Gastrocnemius medialis (tissue), 4 donors: ENCODE data around the gene PKP1. TPM values are rescaled to one million over a fixed set of nuclear protein-coding genes. Genes with fewer than 3 reads are reported as not detected.

Experiments used
- ATAC-seq, 2 donors: fragments of 150-250 bp; one replicate each; pipeline ENCODE4 v1.9.1; 2016
- DNase-seq, 2 donors: peaks; one replicate each; pipeline ENCODE4 v3.0.0-alpha.2; 2019
- H3K27ac ChIP-seq, 4 donors: fragments of 200-600 bp; sonication (generic); 1 replicate in 1 of 4; 2 replicates in 3 of 4; pipeline ENCODE4 v1.5.1; 2016 to 2018; ENCODE audit warnings: mild to moderate bottlenecking in 2 of 4, moderate library complexity in 1 of 4
- H3K27me3 ChIP-seq, 3 donors: fragments of 200-600 bp; sonication (generic) in 2 of 3; 1 replicate in 1 of 3; 2 replicates in 2 of 3; pipeline versions ENCODE4 v1.5.1 to v1.6.0; 2016 to 2019; ENCODE audit warnings: mild to moderate bottlenecking in 1 of 3, moderate library complexity in 1 of 3
- H3K36me3 ChIP-seq, 2 donors: fragments of 200-600 bp; sonication (generic) in 1 of 2; one replicate each; pipeline ENCODE4 v1.5.1; 2017 to 2018
- H3K4me1 ChIP-seq, 2 donors: fragments of 200-600 bp; sonication (generic) in 1 of 2; one replicate each; pipeline ENCODE4 v1.5.1; 2016 to 2017; ENCODE audit warnings: mild to moderate bottlenecking in 2 of 2
- H3K4me3 ChIP-seq, 4 donors: fragments of 200-600 bp; sonication (generic) in 3 of 4; 1 replicate in 1 of 4; 2 replicates in 3 of 4; pipeline ENCODE4 v1.5.1; 2016 to 2019; ENCODE audit warnings: mild to moderate bottlenecking in 2 of 4
- H3K9me3 ChIP-seq, 3 donors: fragments of 200-600 bp; sonication (generic) in 2 of 3; 1 replicate in 1 of 3; 2 replicates in 2 of 3; pipeline ENCODE4 v1.5.1; 2016 to 2019
- POLR2A ChIP-seq, 2 donors: fragments of 450-650 bp; IDR thresholded peaks; one replicate each; pipeline ENCODE4 v1.6.1; 2017; ENCODE audit warnings: antibody characterized with exemption in 2 of 2, mild to moderate bottlenecking in 2 of 2, moderate library complexity in 2 of 2
- in situ Hi-C, 4 donors: fragments of 200-750 bp; cut with MboI; loops; one replicate each; pipeline versions ENCODE4 v1.15.0 to v1.8.0; 2017; ENCODE audit warnings: low sequenced_read_pairs in 4 of 4
- intact Hi-C: fragments of 100-400 bp; cut with DNase I; formaldehyde crosslinking; loops from one replicate; pipeline ENCODE4 v1.15.1; 2023; ENCODE audit warnings: low total_unique reads
- total RNA-seq, 4 donors: library from RNA; depleted of rRNA; stranded (reverse); fragments of >200 nt; gene quantifications; one replicate each; pipeline versions ENCODE4 v1.1.0 to v1.2.3, GENCODE V29; 2016
- TF ChIP-seq, protein P1 (sequence below), 5 experiments: fragments of 450-650 bp in 3 of 5; fragments of 200-600 bp in 2 of 5; sonication (generic) in 2 of 5; IDR thresholded peaks in 4 of 5; conservative IDR thresholded peaks in 1 of 5; 1 replicate in 4 of 5; 2 replicates in 1 of 5; pipeline ENCODE4 v1.5.1; 2016 to 2019; ENCODE audit warnings: antibody characterized with exemption in 5 of 5, mild to moderate bottlenecking in 3 of 5, moderate library complexity in 3 of 5

PKP1 gene
- total RNA-seq, 4 donors from 2014 or later = 0.71 to 4.5 (median 1.2) TPM

DNA sequence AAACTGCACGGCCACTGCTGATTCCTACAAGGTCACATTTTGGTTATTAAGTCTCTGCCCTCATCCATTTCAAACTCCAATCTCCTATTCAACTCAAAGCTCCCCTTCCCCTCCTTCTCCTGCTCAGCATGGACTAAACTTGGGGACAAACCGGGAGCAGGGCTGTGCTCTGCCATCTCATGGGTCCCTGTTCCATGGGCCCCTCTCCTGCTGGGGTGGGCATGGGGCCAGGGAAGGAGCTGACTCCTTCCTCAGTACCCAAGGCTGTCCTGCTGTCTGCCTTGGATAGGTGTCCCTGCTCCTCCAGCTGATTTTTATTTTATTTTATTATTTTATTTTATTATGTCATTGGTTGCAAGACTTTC, 67.0 kb downstream of the PKP1 start:
- no peaks in the 10 kb centered on the region for H3K27me3 ChIP-seq
- H3K4me1 ChIP-seq = no peaks in the 10 kb centered on the region
- H3K27ac ChIP-seq = no peak overlapping the region
- no peak for DNase-seq
- H3K9me3 ChIP-seq = no peaks in the 10 kb centered on the region
- TF ChIP-seq, protein P1, sequence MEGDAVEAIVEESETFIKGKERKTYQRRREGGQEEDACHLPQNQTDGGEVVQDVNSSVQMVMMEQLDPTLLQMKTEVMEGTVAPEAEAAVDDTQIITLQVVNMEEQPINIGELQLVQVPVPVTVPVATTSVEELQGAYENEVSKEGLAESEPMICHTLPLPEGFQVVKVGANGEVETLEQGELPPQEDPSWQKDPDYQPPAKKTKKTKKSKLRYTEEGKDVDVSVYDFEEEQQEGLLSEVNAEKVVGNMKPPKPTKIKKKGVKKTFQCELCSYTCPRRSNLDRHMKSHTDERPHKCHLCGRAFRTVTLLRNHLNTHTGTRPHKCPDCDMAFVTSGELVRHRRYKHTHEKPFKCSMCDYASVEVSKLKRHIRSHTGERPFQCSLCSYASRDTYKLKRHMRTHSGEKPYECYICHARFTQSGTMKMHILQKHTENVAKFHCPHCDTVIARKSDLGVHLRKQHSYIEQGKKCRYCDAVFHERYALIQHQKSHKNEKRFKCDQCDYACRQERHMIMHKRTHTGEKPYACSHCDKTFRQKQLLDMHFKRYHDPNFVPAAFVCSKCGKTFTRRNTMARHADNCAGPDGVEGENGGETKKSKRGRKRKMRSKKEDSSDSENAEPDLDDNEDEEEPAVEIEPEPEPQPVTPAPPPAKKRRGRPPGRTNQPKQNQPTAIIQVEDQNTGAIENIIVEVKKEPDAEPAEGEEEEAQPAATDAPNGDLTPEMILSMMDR (IDR thresholded peaks at IDR 0.05 in 4 of 5, conservative IDR thresholded peaks at IDR 0.05 in 1 of 5) = no peak
- TF ChIP-seq POLR2A (IDR thresholded peaks at IDR 0.05) = no peak
- in situ Hi-C loops = loop anchor here (10.0 to 25.0 kb wide), 2 partner anchors 86 to 88 kb away; no protein-coding TSS in a partner anchor
- H3K4me3 ChIP-seq = no peak overlapping the region
- no peak for ATAC-seq
- intact Hi-C loops = no loop called here
- no peaks in the 10 kb centered on the region for H3K36me3 ChIP-seq

GRCh38 chr1:201350884-201351283, 67.6 kb downstream of the PKP1 start:
- no peaks in the 10 kb centered on the region for H3K36me3 ChIP-seq
- in situ Hi-C loops = loop anchor here (10.0 to 25.0 kb wide), 2 partner anchors 86 to 89 kb away; no protein-coding TSS in a partner anchor
- H3K4me1 ChIP-seq = no peaks in the 10 kb centered on the region
- DNase-seq (no peak), ATAC-seq (no peak)
- no peaks in the 10 kb centered on the region for H3K9me3 ChIP-seq
- no peak overlapping the region for H3K27ac ChIP-seq
- no peaks in the 10 kb centered on the region for H3K27me3 ChIP-seq
- no peak overlapping the region for H3K4me3 ChIP-seq
- TF ChIP-seq, protein P1 (IDR thresholded peaks at IDR 0.05 in 4 of 5, conservative IDR thresholded peaks at IDR 0.05 in 1 of 5) = no peak
- no peak for TF ChIP-seq POLR2A (IDR thresholded peaks at IDR 0.05)
- intact Hi-C loops = no loop called here

- no peaks in the 10 kb centered on the region for H3K4me1 ChIP-seq
- H3K27ac ChIP-seq = no peak overlapping the region
- no peaks in the 10 kb centered on the region for H3K27me3 ChIP-seq
- H3K36me3 ChIP-seq = no peaks in the 10 kb centered on the region
- intact Hi-C loops = no loop called here
- ATAC-seq = no peak
- in situ Hi-C loops = loop anchor here (10.0 to 25.0 kb wide), 2 partner anchors 87 to 89 kb away; no protein-coding TSS in a partner anchor
- no peak for DNase-seq
- TF ChIP-seq POLR2A (IDR thresholded peaks at IDR 0.05) = no peak
- TF ChIP-seq, protein P1 (IDR thresholded peaks at IDR 0.05 in 4 of 5, conservative IDR thresholded peaks at IDR 0.05 in 1 of 5) = no peak
- no peaks in the 10 kb centered on the region for H3K9me3 ChIP-seq
- no peak overlapping the region for H3K4me3 ChIP-seq
These were observed 68.3 kb downstream of the PKP1 start for GRCh38 chr1:201351617-201352016.

- in situ Hi-C loops = loop anchor here (10.0 to 25.0 kb wide), 2 partner anchors 89 to 91 kb away; no protein-coding TSS in a partner anchor
- ATAC-seq = no peak
- DNase-seq = no peak
These were observed 70.1 kb downstream of the PKP1 start for GRCh38 chr1:201353186-201353940.

More at GRCh38 chr1:201353186-201353940, 70.1 kb downstream of the PKP1 start:
- Histone ChIP-seq H3K27ac (no peak overlapping the region), H3K36me3 (no peaks in the 10 kb centered on the region), H3K4me3 (no peak overlapping the region), H3K4me1 (peaks cover 0 to 4% of the 10 kb centered on the region in 2 donors), H3K27me3 (no peaks in the 10 kb centered on the region), H3K9me3 (no peaks in the 10 kb centered on the region)
- intact Hi-C loops = no loop called here
- TF ChIP-seq, protein P1 (IDR thresholded peaks at IDR 0.05 in 4 of 5, conservative IDR thresholded peaks at IDR 0.05 in 1 of 5) = no peak
- TF ChIP-seq POLR2A (IDR thresholded peaks at IDR 0.05) = no peak
